Activated CD4-positive, CD25-positive, alpha-beta regulatory T cell treated with anti-CD3 and anti-CD28 coated beads, Interleukin-2, amount 50 U/mL, for 16 hours (primary cell): ENCODE data around the gene TMEM176A.

Source experiments
- DNase-seq: peaks from one replicate; pipeline ENCODE4 v3.0.0-alpha.2; 2020; ENCODE audit warnings: low read depth, low spot score

Gene TMEM176A

DNA sequence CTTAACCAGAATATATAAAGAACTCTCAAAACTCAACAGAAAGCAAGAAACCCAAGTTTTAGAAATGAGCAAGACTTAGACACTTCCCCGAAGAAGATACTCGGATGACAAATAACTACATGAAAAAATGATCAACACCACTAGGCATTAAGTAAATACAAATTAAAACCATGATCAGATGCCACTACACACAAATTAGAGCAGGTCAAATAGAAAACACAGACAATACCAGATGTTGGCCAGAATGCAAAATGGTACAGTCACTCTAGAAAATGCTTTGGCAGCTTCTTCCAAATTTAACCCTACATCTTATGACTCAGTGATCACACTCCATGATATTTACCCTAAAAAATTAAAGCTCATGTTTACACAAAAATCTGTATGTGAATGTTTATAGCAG is 18.4 kb downstream of the TMEM176A start:
- no peak for DNase-seq

DNA sequence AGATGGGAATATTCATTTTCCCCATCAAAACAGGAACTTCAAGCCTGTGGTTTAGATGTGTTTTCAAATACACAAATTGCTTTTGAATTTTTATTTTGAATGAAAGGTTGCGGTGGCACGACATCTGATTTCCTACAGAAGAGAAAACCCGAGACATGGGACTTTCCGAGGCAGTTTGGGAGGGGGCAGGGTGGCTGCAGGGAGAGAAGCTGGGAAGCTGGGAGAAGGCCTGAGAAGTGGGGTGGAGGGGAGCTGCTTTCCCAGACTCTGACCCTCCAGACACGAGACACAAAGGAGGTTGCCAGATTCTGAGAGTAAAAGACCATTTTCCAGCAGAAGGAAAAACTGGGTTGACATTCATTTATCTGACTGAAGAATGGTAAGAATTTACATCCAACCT is 19.6 kb downstream of the TMEM176A start:
- DNase-seq = no peak

DNA sequence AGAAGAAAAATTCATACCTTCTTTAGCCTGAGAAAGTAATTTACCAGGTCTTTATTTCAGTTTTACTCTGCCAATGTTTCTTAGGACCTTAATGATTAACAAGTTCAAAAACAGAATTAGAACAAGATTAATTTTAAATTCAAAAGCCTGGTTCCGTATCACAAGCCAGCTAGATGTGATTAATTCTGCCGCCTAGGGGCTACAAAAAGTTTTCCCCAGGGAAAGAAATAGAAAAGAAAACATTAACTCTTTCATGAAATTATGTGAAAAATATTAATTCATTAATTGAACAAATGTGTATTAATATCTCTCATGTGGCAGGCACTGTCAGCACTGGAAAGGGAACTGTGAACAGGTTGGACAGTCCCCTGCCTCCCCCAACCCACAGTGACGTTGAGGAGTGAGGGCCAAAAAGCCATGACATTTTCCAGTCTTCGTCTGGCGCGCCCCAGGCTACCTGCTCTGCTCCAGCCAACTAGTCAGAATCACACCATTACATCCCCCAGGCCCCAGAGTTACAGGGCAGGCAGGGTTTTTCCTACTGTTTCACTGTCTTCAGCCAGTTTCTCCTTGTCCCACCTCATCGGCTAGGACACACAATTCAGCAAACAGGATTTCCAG is 20.1 kb downstream of the TMEM176A start:
- DNase-seq = no peak

DNA sequence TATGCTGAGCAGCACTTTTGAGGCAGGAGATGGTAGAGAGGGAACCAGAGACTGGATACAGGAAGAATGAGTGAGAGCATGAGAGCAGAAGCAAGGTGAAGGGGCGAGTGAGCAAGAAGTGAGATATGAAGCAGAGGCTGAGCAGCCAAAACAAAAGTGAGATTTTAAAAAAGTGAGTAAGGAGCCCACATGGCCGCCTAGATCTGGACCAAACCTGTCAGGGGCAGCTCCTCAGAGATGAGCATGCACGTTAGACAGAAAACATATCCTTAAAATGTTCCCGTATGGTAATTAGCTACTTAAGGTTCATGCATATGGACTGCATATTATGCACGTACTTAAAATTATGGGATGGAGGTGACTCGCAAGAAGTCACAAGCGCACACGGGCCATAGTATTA is 22.5 kb downstream of the TMEM176A start:
- no peak for DNase-seq

DNA sequence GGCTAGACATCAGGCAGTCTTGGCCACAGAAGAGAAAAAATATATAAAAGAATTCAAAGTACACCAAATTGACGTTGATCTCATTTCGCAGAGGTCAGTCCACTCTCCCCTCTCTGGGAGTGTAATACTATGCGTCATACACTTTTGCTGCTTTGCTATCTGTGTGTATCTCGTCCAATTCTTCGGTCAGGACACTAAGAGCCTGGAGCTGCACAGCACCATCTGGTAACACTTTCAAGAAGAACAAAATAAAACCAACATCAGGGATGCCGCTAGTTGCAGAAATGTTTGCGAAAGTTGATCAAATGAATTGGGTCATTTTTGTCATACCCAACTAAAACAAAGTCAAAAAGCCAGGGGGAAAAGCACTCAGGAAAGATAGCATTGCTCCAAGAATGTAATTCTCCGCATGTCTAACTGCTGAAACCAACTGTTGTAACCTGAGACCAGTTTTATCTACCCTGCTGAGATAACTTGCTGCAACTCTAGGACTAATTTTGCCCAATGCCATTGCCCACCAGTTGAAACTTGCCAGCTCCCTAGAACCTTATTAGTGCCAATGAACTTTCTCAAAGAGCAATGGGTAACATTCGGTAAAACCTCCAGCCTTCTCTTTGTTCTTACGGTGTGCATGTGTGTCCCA is 23.0 kb downstream of the TMEM176A start:
- DNase-seq = no peak

DNA sequence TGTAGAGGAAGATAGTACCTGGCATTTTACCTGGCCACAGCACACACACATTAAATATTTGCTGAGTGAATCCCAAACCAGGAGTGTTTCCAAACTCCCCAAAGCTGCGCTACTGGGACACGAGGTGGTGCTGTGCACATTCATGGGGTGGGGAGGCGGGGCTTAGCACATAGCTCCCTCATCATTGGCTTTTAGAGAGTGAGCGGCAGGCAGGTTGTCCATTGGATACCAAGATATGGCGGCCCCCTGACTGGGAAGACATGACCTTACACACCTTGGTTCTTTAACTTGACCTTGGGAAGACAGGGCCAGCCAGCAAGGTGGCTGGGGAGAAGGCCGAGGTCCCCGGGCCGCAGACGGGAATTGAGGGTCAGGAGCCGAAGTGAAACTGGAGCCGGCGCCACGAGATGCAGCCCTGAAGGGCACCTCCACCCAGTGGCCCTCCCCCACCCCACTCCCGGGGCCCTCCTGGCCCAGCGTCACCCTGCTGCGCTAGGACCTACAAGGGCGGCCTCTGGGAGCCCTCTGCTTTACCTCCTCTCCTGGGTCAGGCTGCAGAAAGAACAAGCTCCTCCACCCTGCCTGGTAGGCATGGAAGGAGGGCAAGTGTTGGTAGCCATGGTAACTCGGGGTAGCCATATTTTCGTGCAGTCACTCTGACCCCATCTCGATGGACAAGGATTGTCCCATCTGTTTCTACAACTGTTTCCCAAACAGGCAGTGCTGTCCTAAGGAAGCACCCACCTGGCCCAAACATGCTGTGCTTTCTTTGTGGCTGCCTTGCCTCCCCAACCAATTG is 24.0 kb downstream of the TMEM176A start:
- DNase-seq = no peak

DNA sequence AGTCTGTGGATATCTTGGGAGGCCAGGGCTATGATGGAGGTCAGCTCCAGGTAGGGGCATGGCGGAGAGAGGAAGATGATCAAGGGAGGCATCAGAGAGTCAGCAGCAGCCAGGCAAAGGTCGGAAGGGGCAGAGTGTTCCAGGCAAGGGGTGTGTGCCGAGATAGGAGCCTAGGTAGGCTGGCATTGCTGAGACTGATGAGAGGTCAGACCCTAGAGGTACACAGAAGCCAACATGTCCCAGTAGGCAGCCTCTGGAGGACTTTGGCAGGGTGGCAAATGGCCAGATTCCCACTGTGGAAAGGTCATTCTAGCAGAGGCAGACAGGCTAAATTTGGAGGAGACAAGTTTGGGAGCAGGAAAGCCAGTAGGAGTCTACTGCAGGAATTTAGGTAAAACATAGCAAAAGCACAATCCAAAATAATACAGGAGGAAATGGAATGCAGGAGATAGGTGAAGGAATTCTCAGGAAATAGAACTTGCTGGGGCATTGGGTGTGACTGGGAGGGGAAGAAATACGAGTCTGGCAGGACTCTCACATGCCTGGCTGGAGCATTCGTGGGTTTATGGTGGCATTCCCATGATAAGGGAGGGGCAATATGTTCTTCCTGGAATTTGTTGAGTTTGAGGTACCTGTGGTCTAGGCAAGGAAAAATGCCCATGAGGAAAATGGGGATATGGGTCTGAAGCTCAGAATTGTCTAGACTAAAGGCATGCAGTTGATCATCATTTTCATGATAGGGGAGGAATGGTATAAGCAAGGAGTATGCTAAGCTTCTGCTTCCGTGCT is 25.7 kb downstream of the TMEM176A start:
- DNase-seq = no peak

DNA sequence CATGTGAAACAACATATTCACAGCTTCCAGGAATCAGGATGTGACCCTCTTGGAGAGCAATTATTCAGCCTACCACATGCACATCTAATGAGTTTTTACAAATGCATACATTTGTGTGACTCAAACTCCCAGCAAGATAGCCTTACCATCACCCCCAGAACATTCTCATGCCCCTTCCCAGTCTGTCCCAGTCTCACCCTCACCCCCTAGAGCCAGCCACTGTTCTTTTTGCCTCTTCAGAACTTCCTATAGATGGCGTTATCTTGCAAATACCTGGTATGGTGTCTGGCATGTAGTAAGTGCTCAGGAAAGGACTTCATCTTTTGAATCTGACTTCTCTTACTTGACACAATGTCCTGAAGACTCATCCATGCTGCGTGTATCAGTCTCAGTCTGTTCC is 27.8 kb downstream of the TMEM176A start:
- no peak for DNase-seq

DNA sequence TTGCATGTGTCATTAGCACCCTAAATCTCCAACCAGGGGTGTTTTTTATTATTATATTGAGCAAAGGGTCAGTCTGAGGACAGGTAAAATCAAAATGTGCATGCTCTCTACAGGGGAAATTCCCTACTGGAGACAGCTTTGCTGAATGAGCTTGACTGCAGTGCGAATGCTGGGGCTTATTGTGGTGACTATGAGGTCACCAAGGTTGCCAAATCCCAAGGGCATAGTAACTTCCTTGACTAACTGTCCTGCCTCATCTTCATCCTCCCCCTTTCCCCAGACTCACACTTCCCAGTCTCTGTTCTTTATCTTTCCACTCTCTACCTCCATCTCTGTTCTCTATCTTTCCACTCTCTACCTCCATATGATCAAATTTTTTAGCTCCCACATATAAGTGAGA is 28.9 kb downstream of the TMEM176A start:
- DNase-seq = no peak

DNA sequence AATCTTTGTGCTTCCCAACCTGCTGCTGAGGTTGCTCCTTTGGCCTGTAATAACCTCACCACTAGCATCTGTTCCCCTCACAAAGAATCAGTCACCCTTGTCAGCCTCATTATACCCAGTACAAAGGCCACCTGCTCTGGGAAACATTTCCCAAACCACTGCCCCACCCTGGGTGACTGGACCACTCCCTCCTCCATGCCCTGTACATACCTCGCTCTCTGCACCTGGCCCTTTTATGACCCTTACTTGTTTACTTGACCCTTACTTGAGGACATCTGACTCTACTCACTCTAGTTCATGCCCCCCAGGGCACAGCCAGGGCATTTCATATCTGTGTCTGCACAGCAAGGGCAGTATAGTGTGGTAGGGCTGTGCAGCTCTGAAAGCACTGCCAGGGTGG is 30.4 kb downstream of the TMEM176A start:
- DNase-seq = no peak

DNA sequence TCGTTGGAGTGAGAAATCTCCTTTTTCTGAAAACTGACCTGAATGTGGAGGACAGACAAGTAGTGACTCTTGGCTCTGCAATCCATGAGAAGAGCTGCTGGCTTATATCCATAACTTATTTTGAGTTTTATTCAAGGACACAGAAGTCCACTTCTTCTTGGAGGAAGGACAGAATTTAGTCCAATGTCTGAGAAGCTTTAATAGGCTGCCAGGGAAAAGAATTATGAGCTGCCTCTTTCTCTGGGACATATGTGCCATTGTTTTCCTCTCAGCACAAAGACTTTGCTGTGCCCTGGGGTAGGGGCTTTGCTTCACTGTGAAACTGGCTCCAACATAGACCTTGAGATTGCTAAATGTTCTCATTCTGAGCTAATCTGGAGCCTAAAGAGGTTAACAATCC is 31.3 kb downstream of the TMEM176A start:
- DNase-seq = no peak

DNA sequence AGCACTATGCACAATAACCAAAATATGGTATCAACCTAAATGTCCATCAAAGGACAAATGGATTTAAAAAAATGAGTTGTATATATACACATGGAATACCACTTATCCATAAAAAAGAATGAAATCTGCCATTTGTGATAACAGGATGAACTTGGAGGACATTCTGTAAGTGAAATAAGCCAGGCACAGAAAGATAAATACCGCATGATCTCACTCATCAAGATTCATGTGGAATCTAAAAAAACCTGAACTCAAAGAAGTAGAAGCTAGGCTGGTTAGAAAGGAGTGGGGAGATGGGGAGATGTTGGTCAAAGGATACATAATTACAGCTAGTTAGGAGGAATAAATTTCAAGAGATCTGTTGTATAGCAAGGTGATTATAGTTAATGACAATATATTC is 34.5 kb downstream of the TMEM176A start:
- DNase-seq = no peak

DNA sequence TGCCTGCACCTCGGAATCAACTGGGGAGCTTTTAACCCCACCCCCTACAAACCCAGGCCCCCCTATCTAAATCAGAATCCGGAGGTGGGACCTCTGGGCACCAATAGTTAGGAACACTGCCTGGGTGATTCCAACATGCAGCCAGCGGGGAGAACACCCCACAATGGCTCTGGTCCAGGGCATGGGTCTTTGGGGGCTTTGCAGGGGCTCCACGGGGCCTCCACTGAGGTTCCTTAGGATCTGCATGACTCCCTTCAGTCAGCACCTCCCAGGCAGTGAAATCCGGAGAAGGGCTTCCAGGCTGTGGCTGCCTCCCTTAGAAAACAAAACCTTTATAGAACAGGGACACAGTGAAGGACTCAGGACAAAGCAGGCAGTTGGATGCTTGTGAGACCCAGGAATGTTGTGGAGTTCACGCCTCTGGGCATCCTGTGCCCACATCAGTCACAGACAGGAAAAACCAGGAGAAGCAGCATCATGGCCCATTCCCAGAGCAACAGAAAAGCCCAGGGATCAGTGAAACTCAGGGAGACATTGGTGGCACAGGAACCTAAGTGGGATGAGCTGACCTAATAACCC is 35.2 kb downstream of the TMEM176A start:
- DNase-seq = no peak

DNA sequence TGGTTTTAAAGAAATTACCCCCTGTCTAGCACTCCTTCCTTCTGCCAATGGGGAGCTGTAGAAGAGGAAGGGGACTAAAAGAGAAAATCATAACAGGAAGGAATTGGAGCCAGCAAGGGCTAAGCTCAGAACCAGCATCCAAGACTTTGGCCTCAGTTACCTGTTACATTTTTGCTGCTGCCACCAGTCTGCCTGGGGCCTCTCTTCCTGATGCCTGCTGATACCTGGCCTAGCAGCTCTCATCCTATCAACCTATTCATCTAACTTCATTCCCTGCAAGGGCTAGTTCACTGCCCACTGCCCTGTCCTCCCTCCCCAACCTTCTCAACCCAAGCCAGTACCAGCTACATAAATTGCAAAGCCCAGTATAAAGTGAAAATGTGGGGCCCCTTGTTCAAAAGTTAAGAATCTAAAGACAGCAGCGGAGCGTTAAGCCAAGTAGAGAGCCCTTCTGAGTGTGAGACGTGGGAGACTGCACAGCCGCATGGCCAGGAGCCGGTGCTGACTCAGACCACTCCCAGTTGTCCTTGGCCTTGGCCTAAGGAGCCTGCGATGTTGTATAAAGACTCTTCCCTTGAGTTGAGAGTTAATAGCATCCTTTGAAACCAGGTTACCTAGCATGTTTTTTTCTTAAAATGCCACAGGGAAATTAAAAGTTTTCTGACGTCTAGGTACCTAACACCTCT is 38.5 kb downstream of the TMEM176A start:
- DNase-seq = no peak

DNA sequence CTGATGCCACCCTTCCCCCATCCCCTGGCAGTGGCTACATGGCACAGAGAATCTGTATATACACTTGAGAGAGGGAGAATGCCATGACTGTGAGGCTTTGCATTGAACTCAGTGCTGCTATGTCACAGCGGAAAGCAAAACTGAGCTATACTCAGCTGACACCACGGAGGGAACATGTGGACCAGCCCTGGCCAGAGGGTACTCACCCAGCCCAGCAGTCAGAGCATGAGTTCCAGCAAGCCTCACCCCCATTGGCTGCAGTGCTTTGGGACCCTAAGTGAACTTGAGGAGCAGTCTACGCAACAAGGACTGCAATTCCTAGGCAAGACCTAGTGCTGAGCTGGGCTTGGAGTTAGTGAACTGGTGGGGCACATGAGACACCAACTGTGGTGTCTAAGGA is 41.4 kb downstream of the TMEM176A start:
- no peak for DNase-seq

DNA sequence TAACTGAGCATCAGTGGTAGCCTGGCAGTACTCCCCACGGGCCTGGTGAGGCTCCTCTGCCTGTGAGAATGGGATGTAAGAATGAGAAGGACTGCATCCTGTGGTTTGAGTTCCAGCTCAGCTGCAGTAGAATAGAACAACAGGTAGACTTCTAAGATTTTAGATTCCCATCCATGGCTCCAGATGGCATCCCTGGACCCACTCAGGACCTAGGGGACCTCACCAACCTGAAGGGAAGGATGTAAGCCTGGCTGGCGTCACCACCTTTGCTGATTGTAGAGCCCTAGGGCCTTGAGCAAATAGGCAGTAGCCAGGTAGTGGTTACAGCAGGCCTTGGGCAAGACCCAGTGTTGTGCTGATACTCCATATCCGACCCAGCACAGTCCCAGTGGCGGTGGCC is 42.1 kb downstream of the TMEM176A start:
- no peak for DNase-seq

DNA sequence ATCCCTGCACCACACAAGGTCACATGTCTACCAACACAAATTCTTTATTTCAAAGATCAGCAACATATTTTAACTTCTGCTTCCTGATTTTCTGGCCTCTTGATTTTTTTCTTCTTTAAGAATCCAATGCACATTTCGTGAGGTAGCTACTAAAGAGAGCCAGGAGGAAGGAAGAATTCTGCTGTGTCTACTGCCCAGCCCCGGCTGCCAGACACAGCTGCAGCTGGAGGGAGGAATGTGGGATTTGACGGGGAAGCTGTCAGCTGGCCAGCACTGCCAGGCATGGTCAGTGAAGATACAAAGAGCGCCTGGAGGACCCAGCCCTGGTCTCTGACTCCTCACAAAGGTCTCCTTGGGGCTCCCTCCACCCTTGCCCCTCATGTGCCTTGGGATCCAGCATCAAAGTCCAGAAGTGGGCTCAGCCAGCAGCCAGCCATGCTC is 44.9 kb downstream of the TMEM176A start:
- DNase-seq = no peak

DNA sequence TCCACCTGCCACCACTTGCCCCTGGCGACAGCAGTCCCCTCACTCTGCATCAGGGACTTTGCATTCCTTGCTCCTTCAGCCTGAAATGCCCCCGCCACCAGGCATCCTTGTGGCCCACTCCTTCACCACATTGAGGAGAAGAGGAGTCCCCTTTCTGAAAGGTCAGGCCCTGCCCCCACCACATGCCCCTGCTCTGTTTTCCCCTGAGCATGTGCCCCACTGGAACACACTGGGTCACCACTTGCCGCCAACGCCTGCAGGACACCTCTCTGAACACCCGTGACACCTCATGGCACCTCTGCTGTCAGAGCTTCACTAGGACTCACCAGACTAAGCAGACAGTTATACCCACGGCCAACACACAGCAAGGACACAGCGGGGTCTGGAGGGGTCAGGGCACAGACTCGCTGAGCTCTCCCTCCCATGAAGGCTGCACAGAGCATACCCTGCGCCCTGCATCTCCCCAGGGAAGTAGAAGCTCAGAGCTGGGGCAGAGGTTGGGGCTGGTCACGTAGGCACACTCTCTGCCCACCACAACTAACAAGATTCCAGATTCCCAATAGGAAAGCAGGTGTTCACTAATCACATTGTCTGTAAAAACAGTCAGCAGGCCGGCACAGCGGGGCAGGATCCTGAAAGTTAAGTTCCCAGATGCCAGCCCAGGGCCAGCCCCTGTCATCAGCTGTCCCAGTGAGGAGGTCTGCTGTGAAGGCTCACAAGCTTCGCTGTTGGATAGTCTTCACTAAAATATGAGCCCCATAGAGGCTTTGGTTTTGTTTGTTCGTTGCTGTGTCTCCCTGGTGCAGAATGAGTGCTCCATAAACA is 45.9 kb downstream of the TMEM176A start:
- no peak for DNase-seq

DNA sequence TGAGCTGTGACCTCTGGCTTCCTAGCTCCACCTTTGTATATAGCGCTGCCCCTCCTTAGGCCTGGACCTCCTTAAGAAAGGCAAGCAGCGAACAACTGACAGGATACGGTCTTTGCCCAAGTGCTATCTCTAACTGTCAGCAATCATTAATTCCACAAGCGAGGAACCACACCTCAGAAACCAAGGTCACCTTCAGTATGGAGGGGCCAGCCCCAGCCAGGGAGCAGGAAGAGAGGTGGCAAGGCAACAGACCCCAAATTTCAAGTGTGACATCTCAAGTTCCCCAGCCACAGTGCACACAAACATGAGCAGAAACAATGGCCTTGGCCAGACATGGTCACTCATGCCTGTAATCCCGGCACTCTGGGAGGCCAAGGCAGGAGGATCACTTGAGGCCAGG is 47.0 kb downstream of the TMEM176A start:
- DNase-seq = no peak

DNA sequence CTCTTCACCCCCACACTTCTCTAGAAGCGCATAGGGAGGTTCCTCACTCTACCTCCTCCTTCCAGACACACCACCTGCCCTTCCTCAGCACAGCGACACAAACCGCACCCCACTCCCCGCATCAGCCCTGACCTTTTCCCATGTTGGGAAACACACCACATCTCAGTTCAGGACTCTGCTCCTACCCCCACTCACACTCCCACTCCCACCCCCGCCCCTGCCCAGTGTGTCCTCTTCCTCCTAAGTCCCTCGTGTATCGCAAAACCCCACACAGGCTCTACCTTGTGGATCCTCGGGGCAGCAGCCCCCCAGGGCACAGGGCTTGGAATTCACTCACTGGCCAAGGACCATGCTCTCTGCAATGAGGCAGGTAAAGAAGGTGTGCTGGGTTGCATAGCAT is 47.5 kb downstream of the TMEM176A start:
- DNase-seq = no peak
